ENCODE data around the gene TUBB4B.

Gene TUBB4B

DNA sequence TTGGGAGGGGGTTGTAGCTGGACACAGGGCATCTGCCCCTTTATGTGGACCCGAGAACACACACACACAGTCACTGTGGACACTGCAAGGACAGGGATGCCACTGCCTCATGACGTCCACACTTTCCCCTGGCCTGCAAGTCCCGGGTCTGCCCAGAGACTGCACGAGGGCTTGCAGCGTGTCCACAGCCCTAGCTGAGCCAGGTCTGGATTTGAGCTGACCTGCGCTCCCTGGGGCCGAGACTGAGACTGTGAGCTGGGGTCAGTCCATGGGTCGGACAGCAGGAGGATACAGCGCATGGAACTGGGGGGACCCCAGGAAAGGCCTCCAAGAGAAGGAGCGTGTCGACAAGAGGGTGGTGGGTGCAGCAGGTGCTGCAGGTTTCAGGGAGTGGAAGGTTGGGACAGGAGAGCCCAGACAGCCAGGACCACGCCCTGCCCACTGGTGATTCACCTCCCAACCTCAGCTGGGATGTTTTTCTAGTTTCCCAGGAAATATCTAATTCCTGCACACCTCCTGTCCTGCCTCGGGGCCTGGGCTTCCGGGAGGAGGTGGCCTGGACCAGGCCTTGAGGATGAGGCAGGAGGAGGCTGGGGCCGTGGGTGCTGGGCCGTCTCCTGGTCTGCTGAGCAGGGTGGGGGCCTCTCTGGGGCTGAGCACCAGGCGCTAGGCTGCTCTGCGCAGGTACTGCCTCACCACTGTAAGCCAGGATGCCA is 14.6 kb upstream of the TUBB4B start:
- no peak for DNase-seq (ENCODE audit: low spot score)

DNA sequence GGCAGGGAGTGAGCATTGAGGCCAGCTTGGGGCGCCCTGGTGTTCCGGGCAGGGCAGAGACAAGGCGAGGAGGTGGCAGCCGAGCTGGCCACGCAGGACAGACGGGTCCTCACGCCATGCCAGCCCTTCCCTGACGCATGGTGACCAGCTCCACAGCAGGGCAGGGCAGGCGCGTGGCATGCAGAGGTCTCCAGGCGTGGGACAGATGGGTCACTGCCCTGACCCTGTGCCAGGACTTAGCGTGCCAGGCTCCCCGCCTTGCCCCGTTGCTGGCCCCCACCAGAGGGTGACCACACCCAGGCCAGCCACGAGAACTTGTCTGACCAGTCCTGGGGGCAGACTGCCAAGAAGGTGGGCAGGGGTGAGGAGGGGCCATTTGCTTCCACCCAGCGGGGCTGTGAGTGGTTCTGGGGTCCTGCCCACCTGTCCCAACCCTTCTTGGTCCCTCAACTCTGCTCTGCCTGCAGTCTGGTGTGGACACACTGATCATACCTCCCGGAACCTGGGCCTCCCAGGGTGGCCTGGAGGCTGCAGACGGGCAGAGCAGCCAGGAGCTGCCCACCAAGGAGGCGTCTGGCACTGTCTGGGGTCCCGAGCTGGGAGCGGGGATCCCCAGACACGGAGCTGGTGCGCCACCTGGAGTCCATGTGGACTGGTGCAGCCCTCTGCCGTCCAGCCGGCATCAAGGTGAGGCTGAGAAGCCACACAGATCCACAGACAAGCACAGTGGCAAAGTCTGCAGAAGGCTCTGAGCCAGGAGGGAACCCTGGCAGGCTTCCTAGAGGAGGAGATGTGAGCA is 13.8 kb upstream of the TUBB4B start, which contains the start of gene RNF224:
TSS of gene RNF224 (plus strand) at position 449 of the 799 bp plus-strand sequence. CDS start 834 bp downstream, outside the sequence.
- DNase-seq (ENCODE audit: low spot score): peak; percentile 78

DNA sequence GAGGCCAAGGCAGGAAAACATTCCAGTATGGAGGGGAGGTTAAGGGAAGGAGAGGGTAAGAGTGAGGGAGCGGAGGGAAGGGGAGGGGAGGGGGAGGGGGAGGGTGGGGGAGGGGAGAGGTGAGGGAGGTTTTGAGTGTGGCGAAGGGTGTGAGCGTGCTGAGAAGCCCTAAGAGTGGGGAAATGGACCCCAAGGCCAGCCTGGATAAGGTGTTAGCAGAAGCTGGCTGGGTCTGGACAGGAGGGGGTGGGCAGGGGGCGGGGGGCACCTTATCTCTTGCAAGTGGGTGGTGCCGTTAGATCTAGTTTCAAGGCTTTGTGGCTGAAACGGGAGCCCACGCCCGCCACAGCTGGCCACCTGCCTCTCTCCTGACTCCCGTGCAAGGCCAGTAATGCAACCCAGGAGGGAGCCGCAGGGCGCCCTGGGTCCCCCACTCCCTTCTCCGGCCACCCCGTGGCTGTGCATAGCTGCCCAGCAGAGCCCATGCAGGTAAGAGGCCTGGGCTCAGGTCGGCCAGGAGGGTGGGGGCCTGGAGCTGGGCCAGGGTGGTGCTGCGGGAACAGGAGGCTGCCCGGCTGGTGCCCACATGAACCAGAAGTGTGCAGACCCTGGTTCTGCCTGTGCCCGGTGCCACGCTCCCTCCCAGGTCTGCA is 13.1 kb upstream of the TUBB4B start:
- no peak for DNase-seq (ENCODE audit: low spot score)

DNA sequence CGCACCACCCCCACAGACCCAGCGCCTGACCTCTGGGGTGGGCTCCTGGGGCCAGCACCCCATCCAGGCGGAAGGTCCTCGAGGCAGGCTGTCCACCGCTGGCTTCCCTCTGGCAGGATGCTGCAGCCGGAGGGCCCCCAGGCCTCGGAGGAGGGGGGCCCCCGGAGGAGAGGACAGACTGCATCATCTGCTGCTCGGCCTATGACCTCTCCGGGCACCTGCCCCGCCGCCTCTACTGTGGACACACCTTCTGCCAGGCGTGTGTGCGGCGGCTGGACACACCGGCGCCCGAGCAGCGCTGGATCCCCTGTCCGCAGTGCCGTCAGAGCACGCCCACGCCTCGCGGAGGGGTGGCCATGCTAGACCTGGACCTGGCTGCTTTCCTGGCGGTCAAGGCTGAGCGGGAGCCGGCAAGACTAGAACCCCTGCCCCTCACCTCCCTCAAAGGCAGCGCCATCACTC is 12.6 kb upstream of the TUBB4B start:
- no peak for DNase-seq (ENCODE audit: low spot score)

DNA sequence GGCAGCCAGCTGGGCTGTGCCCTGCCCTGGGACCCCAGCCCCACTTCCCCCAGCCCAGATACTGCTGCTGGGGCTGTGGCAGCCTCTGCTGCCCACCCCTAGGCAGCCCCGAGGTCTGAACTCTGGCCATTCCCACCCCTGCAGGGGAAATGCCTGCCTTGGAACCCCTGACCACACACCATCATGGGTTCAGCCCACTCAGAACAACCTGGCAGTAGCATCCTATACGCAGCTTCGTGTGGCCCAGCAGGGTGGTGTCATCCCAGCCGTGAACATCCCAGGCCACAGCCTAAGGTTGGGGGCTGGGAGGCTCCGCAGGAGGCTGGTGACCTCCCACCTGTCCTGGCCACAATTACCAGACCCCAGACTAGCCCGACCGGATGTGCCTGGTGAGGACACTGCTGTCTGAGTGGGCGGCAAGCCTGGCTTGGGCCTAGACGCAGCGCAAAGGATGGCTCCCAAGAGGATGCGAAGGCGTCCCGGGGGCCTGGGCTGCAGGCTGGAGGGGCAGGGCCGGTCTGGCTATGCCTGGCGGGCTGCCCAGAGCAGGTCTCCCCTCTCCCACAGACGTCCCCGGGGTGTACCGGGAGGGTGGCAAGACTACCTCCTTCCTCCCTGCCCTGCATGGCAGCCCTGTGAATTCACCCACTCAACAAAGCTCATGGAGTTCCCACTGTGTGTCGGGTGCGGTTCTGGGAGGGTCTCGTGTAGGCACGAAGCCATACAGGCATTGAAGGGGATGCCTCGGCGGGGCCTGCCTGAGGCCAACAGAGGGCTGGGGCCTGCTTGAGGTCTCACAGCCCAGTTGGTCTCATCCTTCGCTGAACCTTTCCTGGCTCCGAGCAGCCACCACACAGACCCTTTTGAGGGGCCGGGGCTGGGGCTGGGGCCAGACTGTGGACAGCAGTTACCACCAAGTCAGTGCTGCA is 11.9 kb upstream of the TUBB4B start:
- no peak for DNase-seq (ENCODE audit: low spot score)

DNA sequence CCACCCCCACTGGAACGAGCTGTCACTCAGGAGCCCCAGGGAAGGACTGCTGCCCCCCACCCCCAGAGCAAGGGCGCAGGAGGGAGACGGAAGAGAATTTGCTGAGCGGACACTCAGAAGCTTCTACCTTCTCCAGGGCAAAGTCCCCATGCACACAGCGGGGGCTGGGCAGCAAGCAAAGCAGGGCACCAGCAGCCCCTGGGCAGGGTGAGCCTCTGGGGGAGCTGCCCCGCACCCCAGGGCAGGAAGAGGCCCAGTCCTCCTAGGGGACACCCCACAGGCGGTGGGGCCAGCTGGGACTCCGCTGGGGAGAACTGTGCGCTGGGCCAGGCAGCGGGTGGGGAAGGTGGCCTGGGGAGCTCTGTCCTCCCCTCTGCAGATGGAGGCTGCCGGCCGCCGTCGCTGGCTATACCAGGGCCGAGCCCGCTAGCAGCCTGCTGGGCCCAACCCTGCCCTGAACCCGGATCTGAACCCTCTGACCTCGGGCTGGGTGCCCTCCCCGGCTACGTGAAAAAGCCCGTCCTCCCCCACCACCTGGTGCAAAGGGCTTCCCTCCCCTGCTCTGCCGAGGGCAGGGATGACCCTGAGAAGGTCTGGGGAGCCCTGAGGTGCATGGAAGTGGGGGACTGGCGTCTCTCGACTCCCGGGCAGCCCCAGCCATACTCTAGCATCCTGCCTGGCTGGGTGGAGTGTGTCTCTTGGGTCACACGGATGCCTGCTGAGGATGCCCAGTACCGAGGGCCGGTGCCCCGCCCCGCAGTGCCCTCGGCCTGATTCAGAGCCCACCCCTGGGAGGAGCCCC is 11.0 kb upstream of the TUBB4B start:
- no peak for DNase-seq (ENCODE audit: low spot score)

DNA sequence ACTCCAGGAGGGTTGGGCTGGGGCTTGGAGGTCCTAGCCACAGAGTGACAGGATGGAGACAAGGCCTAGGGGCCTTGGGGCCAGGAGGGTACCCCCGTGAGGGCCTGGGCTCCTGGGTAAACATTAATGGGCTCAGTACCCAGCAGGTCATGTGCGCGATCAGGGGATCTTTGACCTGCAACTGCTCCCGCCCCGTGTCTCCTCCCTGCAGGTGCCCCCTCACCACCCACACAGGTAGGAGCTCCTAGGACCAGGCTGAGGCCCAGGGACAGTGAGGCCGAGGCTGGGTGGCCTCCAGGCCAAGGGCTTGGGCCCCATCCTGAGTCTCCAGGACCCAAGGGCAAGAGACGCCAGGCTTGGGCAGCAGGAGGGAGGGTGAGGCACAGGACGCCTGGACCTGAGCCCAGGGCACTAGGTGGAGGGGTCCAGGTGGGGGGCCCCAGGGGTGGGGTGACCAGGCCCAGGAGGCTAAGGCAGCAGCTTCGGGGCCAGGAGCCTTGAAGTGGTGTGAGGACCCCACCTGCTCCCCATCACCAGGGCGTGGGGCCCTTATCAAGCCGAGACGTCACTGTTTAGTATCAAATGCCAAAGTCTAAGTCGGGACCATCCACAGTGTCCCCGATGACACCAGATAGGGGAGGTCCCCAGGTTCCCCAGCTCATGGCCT is 10.2 kb upstream of the TUBB4B start, which contains the start of gene SLC34A3:
TSS of gene SLC34A3 (plus strand) at position 197 of the 667 bp plus-strand sequence. CDS start 802 bp downstream, outside the sequence.
- no peak for DNase-seq (ENCODE audit: low spot score)

DNA sequence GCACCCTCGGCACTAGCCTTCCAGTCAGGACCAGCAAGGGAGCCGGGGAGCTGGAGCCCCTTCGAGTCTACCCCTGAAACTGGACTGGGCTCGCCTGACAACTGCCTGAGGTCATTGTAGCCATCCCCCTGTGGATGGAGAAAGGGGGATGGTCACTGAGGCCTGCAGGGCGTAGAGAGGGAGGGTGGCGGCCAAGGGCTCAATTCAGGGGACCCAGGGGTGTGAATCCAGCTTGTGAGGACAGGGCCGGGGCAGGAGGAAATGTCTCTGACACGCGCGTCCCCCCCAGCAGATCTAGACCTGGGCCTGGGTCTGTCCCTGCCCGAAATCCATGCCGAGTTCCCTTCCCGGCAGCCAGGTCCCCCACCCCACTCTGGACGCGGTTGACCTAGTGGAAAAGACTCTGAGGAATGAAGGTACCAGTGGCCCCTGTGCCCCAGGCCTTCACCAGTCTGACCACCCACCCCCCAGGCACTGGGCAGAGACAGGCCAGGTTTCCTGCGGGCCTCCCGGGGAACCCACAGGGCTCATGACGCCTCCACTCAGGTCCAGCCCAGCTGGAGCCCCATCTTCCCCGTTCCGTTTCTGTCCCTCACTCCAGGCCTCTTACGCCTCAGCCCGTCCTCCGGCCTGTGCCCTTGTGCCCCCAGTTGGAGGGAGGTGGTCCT is 9.6 kb upstream of the TUBB4B start:
- no peak for DNase-seq (ENCODE audit: low spot score)

DNA sequence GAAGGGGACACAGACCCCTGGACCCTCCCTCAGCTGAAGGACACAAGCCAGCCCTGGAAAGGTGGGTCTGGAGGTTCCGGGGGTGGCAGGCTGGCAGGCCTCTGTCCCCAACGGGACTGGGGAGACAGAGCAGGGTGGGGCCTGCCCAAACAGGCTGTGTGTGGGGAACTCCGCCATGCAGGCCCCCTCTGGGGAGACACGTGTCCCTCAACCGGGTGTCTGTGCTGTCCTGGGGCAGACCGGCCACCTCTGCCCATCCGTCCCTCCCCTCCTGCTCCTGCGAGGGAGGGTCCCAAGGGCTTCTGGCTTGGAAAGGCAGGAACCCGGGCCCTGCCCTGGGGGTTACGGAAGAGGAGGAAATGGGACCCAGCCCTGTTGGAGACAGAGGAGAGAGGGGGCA is 9.0 kb upstream of the TUBB4B start:
- DNase-seq (ENCODE audit: low spot score): no peak

DNA sequence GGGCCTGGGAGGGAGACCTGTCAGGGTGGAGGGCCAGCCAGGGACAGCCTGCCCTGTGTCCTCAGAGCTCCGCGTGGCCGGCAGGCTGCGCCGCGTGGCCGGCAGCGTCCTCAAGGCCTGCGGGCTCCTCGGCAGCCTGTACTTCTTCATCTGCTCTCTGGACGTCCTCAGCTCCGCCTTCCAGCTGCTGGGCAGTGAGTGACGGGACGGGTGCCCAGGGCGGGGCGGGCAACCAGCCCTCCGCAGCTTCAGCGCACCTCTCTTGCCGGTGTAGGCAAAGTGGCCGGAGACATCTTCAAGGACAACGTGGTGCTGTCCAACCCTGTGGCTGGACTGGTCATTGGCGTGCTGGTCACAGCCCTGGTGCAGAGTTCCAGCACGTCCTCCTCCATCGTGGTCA is 8.6 kb upstream of the TUBB4B start:
- DNase-seq (ENCODE audit: low spot score): no peak

DNA sequence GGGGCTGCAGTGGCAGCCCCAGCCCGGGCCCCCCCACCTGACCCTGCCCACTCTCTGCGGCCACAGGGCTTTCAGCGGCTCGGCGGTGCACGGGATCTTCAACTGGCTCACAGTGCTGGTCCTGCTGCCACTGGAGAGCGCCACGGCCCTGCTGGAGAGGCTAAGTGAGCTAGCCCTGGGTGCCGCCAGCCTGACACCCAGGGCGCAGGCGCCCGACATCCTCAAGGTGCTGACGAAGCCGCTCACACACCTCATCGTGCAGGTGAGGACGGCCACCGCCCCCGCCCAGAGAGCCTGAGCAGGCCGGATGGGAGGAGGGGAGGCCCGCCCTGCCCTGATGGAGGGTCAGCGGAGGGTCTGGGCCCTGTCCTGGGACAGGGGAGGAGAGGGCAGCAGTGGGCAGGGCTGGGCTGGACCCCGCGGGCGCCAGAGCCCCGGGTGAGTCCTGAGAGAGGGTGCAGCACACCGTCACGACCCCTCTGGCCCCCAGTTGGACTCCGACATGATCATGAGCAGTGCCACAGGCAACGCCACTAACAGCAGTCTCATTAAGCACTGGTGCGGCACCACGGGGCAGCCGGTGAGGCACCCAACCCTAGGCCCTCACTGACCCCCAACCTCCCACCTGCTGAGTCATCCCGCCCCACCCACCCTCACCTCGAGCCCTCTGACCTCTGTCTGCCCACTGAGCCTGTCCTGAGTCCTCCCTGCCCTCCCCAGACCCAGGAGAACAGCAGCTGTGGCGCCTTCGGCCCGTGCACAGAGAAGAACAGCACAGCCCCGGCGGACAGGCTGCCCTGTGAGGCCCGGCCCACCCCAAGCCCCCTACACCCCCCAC is 7.7 kb upstream of the TUBB4B start:
- no peak for DNase-seq (ENCODE audit: low spot score)

DNA sequence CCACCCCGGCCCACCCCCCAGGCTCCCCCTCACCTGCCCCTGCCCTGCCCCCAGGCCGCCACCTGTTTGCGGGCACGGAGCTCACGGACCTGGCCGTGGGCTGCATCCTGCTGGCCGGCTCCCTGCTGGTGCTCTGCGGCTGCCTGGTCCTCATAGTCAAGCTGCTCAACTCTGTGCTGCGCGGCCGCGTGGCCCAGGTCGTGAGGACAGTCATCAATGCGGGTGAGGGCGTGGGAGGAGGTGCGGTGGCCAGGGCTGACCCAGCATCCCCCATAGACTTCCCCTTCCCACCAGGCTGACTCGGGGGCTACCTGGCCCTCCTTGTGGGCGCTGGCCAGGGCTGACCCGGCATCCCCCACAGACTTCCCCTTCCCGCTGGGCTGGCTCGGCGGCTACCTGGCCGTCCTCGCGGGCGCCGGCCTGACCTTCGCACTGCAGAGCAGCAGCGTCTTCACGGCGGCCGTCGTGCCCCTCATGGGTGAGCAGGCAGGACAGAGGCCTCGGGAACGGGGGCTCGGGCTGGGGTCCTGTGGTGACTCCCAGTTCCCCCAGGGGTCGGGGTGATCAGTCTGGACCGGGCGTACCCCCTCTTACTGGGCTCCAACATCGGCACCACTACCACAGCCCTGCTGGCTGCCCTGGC is 6.9 kb upstream of the TUBB4B start:
- no peak for DNase-seq (ENCODE audit: low spot score)

DNA sequence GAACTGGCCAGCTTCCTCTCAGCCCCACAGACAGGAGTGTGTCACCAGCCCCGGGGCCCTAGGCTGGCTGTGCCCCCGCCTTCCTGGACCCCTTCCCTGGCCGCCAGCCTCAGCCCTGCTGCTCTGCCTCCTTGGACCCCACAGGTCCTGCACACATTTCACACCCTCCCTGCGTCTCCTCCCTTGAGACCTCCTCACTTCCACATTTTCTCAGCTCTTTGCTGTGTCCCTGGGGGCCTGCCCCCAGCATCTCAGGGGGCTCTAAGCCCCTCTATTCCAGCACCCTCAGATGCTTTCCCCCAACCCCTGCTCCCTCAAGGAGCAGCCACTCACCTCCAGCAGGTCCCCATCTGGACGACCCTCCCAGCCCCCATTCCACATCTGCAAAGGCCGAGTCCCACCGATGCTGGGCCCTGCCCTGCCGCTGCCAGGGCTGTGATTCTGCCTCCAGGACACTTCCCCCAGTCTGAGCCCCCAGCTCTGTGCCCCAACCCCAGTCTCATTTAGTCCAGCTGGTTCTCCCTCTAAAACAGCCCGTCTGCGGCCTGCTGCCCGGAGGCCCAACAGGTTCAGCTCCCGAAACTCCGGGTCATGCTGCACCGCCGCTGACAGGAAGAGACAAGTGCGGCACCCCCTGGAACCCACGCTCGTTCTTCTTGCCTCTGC is 6.2 kb upstream of the TUBB4B start:
- DNase-seq (ENCODE audit: low spot score): no peak

DNA sequence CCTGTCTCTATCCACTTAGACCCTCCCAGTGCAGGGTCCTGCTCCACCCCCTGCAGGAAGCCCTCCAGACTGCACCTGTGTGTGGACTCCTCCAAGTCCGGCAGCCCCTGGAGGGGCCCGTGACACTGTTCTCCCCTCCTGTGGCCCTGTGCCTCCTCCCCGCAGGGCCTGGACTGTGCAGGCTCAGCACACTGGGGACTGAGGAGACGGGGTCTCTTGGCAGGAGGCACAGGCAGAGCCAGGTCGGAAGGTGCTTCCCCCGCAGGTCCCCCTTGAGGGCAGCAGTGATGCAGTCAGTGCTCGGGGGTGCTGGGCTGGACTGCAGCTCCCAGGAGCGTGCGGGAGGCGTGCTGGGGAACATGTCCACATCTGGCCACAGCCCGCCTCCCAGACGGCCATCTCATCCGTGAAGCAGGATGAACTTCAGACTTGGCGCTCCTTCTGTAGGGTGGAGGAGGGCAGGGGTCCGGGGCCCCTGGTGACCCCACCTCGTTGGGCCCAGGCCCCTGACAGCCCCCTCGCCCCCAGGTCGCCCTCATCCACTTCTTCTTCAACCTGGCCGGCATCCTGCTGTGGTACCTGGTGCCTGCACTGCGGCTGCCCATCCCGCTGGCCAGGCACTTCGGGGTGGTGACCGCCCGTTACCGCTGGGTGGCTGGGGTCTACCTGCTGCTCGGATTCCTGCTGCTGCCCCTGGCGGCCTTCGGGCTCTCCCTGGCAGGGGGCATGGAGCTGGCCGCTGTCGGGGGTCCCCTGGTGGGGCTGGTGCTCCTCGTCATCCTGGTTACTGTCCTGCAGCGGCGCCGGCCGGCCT is 5.5 kb upstream of the TUBB4B start:
- DNase-seq (ENCODE audit: low spot score): no peak

DNA sequence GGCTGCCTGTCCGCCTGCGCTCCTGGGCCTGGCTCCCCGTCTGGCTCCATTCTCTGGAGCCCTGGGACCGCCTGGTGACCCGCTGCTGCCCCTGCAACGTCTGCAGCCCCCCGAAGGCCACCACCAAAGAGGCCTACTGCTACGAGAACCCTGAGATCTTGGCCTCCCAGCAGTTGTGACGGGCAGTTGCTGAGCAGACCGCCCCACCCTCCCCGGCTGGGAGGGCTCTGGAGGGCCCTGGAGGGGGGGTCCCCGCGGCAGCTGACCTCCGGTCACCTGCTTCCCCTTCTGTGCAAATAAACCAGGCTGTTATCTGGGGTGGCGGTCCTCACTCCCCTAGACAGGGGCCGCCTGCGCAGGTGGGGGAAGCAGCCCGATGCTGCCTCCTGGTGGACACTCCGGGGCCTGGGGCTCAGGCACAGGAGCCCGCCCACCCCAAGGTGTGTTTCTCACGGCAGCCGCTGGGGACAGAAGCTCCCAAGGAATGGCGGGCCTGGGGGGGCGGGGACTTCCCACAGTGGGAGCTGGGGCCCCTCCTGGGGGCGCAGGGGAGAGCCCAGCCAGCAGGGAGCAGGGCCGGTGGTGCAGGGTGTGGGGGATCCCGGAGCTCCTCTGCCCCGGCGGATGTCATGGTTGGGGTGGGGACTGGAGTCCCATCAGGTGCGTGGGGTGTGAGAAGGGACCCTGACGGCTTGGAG is 4.7 kb upstream of the TUBB4B start:
- DNase-seq (ENCODE audit: low spot score): peak; percentile 88

DNA sequence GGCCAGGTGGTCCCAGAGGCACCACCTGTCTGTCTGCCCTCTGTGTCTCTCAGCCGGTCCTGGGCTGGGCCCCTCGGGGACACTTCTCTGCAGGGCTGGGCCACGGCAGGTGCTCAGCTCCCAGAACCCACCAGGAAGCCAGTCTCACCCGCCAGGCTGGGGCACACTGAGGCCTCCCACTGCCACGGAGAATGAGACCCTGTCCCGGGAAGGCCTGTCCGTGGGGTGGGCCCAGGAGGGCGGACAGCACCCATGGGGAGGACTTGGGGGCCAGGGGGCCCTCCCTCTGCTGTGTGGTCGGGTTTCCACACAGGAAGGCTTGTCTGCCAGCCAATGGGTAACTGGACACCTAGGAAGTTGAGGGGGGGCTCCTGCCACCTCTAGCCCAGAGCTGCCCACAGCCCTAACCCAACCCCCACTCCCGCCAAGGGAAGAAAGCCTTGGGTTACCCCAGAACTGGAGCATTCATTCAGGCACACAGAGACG is 4.1 kb upstream of the TUBB4B start:
- no peak for DNase-seq (ENCODE audit: low spot score)
